ENCODE data around the gene RALGAPA2.
"Not testable (repeated sequence)": the region's sequence is repeated elsewhere in the genome, so short reads cannot be mapped to it uniquely, and the experiment has no call there.

RALGAPA2 gene

DNA sequence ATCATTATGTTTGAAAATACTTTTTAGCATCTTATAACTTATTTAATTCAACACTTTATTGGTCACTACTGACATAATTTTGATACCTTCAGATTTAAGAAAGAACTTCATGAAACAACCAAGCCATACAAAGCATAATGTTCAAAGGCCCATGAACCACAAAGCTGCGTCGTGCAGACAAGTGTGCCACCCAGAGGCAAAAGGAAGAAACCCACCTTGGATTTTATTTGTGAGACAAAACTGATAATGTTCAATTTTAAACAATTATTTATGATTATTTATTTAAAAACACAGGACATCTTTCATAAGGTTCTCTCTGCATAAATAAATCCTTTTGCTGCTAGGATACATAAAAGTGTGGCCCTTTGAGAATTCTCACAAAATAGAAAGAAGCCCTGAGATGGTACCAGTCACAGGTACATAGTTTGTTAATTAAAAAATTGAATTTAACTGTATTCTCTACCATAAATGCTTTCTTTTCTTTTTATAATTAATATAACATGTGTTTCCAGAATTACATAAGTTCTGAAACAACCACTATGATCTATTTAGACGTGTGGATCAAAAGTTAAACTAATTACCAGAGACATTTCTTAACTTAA lies 143.7 kb downstream of the RALGAPA2 start:
- peak; percentile 69 to 77 for DNase-seq

DNA sequence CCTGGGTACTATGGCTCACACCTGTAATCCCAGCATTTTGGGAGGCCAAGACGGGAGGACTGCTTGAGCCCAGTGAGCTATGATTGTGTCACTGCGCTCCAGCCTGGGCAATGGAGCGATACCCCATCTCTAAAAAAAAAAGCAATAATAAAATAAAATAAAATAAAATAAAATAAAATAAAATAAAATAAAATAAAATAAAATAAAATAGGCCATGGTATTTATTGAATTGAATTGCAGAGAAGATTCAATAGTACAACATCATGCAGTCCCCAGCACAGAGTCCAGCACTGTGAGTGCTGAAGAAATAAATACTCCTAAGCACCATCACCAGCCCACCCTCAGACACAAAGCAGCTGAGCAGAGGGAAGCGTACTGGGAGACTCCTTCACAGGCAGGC lies 144.7 kb downstream of the RALGAPA2 start:
- no peak for DNase-seq

DNA sequence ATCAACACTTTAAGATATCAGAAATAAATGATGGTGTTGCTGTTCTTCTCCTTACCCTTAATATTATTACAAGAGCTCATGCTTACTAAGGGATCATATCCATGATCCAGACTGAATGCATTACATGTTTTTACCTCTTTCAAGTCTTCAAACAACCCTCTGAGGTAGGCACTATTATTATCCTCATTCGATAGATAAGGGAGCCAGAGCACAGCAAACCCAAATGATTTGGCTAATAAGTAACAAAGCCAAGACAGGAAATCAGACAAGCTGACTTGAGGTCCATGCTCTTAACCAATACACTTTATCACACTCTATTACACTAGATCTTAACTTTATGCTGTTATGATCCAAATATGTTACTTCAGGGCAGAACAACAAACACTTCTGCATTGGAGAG lies 145.9 kb downstream of the RALGAPA2 start:
- DNase-seq = no peak

DNA sequence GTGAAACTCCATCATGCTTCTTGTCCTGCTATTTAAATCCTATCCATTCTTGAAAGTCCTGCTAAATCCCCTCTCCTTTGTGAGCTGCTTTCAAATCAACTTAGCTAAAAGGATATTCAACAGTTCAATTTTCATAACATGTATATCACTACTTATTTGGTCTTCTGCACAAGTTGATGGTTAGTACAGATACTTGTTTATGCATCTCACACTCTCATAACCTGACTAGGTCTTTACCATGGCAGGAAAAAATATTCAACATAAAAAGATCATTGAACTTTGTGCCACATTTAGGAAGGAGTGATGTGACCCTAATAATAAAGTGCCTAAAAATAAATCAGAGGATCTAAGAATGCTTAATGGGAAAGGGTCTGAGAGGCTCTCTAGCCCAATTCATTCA lies 148.2 kb downstream of the RALGAPA2 start:
- DNase-seq = no peak

DNA sequence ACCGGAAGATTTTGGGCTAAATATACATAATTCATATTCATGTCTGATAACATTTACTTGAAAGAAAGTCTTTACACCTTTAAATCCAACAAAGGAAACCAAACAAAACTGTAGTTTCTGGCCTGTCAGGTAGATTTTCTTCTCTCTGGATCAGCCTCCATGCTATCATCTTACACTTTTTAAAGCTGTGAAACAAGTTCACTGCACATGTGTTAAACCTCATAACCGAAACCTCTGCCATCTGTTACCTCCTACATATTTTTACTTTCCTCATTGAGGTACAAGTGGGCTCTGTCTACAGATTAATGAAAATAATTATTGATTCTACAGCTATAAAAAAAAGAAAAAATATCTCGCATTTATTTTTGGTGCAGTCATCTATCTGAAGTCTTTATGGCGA lies 149.9 kb downstream of the RALGAPA2 start:
- no peak for DNase-seq

DNA sequence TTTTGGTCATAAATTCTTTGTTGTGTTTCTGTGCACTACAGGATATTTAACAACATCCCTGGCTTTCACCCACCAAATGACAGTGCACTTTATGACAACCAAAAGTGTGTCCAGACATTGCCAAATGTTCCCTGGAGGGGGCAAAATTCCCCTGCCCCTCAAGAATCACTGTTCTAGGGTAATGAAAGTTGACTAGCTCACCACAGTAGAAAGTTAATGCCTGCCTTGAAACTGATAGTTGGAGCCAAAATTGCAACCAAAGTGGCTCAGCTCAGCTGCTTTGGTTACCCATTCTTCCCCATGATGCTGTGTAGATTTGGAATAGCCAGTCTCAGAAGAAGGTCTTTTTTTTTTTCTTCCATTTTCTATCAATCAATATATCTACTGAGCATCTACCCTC lies 150.6 kb downstream of the RALGAPA2 start:
- no peak for DNase-seq

DNA sequence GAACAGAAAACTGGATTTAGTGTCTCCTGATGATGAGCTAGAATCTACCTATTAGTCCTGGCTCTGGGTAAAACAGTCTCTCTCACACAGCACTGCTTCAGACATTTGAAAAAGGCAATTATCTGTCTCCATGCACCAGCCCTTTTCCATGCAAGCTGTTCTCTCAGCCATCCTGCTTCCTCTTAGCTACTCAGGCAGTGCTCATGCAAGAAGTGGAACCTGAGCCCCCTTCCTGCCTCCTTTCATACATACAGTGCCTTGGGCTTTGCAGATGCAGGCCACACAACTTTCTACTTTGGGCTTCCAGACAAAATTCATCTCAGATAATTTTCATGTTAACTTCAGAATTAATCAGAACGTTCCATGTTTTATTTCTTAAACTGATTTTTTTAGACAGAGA lies 151.3 kb downstream of the RALGAPA2 start:
- DNase-seq = no peak

DNA sequence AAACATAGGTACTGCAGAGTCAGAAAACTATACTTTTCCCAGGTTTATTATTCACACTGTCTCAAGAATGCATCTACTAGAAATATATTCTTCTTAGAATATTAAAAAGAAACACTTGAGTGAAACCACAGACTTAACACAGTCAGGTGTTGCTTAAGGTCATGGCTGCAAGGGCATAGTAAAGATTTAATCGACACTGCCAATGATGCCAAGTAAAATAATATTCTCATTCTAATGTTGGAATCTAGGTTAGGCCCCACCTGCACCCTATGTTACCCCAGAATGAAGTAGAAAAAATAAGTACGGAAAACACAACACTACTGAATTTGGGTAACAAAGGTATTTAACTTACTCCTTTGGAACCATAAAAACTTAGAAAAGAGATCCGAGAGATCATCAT lies 155.0 kb downstream of the RALGAPA2 start:
- DNase-seq = no peak

DNA sequence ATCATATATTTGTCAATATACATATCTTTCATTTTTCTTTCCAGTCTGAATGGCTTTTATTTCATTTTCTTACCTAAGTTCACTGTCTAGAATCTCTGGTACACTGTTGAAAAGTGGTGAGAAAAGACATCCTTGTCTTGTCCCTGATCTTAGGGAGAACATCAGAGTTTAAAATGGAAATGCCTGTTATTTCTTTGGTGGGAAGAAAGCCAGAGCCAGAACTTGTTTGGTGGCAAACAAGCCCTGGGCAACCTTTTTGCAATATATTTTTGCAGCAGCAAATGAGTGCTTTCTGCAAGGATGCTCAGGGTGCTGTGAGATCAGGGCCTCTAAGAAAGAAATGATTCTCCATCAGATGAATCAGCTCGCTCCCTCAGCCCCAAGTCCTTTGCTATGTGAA lies 156.6 kb downstream of the RALGAPA2 start:
- no peak for DNase-seq

DNA sequence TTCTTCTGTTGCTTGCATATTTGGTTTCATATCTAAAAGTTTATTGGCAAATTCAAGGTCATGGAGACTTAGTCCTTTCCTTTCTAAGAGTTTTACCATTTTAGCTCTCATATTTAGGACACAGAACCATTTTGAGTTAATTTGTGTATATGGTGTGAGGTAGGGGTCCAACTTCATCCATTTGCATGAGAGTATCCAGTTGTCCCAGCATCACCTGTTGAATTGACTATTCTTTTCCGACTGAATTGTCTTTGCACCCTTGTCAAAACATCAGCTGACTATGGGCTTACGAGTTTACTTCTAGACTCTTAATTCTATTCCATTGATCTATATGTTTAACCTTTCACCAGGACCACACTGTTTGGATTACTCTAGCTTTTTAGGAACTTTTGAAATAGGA lies 157.5 kb downstream of the RALGAPA2 start:
- no peak for DNase-seq

DNA sequence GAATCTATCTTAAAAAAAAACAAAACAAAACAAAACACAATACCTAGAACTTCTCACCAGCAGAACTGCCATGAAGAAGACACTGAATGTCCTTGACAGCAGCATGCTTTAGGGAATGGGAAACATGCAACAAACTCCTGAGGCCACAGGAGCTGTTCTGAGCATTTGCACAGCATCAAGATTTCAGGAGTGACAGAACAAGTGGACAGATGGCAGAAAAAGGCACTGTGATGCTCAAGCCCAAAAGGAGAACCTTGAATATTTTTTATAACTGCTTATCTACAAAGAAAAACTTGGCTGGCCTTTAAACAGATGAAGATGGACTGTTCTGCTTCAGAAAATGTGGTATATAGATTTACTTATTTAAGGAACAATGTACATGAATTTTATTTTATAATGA lies 158.9 kb downstream of the RALGAPA2 start:
- no peak for DNase-seq

DNA sequence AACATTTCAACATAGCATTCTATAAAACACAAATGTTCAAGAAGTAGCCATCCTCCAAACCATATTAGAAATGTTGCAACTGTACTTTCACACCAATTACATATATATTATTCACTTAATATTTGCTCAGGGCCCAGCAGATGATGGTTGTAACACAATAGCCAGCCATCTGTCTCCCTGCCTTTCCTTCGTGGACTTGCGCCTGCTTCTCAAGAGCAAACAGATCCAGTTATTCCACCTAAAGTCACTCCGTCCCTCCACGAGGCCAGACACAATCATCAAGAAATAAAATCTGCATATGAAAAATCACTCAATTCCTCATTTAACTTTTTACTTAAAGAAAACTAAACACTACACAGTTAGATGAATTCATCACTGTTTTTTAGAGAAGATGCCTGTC lies 160.4 kb downstream of the RALGAPA2 start:
- peak; percentile 77 to 91 for DNase-seq

DNA sequence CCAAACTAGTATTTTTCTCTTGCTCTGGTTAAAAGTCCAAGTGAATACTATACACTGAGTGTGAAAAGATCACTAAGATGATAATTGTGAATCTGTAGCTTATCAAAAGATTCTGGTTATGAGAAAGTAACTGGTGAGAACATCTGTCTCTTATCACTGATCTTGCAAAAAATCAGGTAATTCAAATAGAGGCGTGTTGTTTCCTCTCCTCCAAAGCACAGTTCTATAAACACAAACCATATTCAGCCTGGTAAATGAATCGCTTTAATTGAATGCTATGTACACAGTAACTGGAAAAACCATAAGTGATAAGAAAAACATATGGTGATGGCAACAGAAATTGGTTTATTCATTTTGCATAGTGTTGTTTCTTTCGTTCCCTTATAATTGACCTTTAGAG lies 161.0 kb downstream of the RALGAPA2 start:
- DNase-seq = peak; percentile 90 to 94

DNA sequence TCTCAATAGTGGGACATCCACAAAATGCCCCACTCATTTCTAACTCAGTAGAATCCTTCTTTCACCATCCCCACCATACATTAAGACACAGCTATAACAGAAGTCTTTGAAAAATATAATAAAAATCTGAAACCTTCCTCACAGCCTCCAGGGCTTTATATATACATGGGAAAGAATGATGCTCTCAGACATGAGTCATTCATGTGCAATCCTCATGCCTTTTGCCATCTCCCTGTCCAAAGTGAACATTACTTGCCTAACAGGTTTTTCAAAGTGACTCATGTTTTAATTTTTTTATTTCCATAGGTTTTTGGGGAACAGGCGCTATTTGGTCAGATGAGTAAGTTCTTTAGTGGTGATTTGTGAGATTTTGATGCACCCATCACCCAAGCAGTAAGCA lies 162.7 kb downstream of the RALGAPA2 start:
- DNase-seq = no peak

DNA sequence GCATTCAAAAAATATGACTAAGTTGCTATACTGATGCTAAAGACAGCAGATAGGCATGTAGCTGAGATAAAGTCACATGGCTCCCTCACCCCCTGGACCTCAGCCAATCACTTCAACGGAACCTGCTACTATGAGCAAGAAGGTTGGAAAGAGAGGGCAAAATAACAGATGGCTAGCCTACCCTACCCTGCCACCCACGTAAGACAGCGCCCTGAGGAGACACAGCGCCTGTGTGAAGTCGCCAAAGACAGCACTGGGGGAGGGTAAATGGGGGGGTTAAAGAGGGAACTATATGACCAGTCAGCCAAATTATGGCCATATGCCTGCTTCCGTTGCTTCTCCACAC lies 163.2 kb downstream of the RALGAPA2 start:
- peak; percentile 60 to 77 for DNase-seq

DNA sequence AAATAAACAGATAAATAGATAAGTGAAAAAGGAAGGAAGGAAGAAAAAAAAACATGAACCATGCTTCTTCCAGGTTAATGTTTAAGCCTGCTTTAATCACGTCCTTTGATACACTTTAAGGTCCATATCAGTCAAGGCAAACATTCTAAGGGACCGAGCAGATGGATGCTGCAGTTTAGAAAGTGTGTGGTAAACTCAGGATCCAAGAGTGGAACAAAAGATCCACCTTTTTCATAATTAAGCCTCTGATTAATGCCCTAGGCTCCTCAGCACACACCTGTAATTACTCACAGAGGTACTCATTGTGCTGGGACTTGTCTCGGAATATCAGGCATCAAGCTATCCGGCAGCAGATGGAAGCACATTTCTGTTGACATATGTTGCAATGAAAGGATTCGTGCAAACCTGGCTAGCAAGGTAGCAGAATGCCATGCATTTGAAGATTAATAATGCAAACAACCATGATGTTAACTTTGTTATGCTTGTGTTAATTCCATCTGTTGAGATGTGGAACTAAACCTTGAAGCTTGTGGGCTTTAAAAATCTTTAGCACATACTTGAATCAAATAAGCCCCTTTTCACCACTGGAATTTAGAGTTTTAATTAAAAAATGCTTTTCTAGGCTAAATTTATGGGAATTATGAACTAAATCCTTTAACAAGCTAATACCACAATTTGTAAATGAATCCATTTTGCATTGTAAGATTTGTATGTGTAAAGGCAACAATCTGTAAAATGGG lies 163.7 kb downstream of the RALGAPA2 start:
- DNase-seq = peak; percentile 77 to 95

DNA sequence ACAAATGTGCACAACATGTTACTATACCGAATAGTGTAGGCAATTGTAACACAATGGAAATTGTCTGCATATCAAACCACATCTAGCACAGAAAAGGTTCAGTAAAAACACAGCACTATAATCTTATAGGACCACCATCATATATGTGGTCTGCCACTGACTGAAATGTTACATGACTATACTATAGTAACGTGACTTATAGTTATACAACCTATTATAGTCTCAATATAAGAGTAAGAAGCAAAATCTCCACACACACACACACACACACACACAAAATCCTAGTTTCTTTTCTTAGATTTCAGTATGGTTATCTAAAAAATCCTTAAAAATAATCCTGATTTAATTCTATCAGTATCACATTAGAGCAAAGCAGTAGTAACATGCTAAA lies 164.6 kb downstream of the RALGAPA2 start:
- no peak for DNase-seq

DNA sequence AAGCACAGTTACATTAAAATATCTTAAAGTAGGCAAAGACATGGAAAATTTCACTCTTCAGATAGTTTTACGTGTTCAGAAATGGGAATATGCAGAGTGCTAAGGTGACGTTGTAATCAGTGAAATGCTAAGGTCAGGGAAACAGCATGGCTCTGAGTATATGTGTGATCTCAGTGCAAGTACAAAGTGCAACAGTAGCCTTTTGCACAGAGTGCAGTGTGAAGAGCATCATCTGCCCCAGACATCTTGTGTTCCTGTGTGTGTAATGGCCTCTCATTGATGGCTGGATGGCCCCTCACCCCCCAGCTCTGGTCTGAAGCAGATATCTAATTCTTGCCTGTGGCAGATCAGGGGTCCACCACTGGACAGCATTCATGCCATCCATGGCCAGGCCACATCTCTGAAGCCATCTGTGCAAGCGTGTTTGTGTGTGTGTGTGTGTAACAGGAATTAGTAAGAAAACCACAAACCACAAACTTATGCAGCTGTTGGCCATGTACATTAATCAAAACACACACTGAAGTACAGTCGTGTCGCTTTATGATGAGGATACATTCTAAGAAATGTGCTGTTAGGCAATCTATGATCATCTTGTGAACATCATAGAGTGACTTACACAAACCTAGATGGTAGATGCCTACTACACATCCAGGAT lies 165.1 kb downstream of the RALGAPA2 start:
- no peak for DNase-seq

DNA sequence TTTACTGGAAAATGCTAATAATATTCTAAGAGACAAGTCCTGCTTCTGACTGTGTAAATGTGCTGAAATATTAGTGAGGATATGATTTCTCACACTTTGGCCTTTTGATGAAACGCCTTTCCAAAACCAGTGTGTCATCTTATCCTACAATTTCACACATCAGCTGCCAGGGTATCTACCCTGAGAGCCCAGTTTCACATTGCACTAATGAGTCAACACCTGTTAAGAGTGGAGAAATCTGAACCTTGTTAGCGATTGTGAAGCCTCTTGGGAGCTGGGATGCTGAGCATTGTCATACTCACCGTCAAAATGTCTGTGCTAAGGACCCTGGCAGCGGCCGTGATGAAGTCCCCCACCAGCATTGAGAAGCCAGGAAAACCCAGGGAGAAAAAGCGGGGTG lies 166.0 kb downstream of the RALGAPA2 start:
- DNase-seq = peak; percentile 15 to 71

DNA sequence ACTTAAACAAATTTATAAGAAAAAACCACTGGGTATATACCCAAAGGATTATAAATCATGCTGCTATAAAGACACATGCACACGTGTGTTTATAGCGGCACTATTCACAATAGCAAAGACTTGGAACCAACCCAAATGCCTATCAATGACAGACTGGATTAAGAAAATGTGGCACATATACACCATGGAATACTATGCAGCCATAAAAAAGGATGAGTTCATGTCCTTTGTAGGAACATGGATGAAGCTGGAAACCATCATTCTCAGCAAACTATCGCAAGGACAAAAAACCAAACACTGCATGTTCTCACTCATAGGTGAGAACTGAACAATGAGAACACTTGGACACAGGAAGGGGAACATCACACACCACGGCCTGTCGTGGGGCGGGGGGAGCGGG lies 169.1 kb downstream of the RALGAPA2 start:
- not testable (repeated sequence) for DNase-seq

DNA sequence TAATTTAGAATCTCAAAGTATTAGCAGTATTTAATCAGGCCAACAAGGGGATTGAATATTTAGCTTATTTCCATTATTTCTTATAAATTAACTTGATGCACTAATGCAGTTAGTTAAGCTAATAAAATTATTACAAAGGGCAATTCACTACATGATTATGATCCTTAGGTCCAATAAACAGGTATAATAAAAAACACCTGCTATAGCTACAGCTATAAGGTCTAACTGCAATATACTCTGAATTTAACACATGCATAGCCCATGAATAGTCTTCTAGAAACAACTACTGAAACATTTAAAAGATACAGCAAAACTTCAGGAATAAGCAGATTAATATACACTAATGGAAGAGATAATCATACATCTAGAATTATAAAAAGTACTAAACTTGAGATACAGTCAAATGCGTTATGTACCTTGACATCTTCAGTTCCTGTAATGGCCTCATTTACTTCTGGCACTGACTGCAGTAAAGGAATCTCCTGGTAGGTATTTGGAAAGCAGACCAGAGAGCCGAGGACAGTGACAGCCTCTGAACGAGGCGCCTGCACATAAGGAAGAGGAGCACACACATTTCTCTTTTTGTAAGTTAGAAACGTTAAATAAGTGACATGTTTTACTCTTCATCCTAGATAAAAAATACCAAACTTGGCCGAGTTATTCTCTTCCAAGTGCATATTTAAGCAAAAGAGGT lies 176.1 kb downstream of the RALGAPA2 start:
- DNase-seq = no peak

DNA sequence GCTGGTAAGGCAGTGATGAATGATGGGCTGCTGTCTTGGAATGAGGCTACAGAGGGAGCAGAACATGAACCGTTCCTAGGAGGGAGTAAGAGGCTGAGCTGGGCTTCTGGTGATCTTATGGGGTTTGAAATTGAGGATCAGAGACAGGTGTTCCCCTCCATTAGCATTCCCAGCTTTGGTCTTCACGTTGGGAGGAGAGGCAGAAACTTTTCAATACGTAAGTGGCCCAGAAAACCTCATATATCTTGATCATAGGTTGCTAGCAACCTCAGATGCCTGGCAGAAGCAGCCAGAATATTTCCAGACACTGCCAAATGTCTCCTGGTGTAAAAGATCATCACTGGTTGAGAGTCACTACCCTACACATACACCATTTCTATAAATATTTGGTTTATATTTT lies 177.4 kb downstream of the RALGAPA2 start:
- no peak for DNase-seq

DNA sequence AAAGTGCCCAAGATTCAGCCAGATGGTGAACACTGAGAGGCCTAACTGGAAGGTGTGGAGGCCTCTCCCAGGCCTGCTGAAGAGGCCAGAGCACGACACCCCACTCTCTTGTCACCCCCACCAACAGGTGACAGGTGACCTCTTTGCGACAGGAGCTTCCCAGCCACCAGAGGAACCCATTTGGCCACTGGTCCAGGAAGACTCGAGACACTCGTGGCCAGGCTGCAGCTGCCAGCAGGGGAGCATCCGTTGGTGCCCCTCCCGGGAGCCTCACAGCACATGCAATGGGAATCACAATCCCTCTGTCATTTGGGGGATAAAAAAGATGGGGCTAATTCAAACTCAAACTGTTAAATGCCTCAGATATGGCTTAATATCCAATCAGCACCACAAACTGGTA lies 181.2 kb downstream of the RALGAPA2 start:
- DNase-seq = no peak

Measured in NCI-H2081 (cell line).